GM13977 (cell line): Measurements from ENCODE around the gene SLC19A3.

ENCODE experiments used
- DNase-seq: peaks from one replicate; pipeline ENCODE4 v3.0.0; 2012; ENCODE audit warnings: low spot score
- in situ Hi-C: fragments of 300-500 bp; cut with MboI; formaldehyde crosslinking; loops from one replicate; pipeline ENCODE4 v1.12.0; 2022; ENCODE audit warnings: low sequenced_read_pairs, low pct_unique_long_range_greater_than_20kb, mixed read lengths, inconsistent platforms; ENCODE audit not compliant: unreplicated experiment
- TF ChIP-seq, protein P1 (sequence below): IDR thresholded peaks from 2 replicates; pipeline ENCODE4 v1.5.1; 2012; ENCODE audit warnings: mild to moderate bottlenecking, control low read depth; ENCODE audit not compliant: insufficient read depth; ENCODE audit errors: extremely low read depth, missing control alignments

The SLC19A3 gene

DNA sequence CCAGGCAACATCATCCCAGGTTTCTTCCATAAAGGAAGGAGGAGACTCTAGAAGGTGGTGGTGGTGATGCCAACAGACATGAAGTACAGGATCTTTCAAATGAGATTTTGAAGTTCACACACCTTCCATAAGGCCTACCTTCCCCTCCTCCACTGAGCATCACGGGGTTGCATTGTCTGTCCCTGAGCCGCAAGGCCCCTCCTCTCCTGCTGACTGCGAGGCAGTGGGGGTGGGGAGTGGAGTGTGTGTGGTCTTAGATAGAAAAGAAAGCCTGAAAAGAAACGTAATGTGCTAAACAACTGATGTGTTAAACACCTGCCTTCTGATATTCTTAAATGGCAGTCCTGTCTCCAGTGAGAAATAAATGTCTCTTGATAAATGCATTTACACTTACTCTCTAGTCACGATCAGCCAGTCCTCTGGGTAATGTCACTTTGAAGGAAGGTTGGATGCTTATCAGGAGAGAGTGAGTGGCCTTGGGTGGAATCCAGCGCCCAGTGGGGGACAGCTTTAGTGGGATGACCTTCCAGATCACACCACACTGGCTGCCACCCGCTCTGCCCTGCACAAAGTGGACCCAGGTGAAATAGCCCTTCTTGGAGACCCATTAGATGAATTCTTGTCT, 56.7 kb downstream of the SLC19A3 start:
- DNase-seq: no peak
- in situ Hi-C loops: loop anchor here (25.0 kb wide), 1 partner anchor 201 kb away; the partner anchor contains the start of gene DAW1
- TF ChIP-seq, protein P1, sequence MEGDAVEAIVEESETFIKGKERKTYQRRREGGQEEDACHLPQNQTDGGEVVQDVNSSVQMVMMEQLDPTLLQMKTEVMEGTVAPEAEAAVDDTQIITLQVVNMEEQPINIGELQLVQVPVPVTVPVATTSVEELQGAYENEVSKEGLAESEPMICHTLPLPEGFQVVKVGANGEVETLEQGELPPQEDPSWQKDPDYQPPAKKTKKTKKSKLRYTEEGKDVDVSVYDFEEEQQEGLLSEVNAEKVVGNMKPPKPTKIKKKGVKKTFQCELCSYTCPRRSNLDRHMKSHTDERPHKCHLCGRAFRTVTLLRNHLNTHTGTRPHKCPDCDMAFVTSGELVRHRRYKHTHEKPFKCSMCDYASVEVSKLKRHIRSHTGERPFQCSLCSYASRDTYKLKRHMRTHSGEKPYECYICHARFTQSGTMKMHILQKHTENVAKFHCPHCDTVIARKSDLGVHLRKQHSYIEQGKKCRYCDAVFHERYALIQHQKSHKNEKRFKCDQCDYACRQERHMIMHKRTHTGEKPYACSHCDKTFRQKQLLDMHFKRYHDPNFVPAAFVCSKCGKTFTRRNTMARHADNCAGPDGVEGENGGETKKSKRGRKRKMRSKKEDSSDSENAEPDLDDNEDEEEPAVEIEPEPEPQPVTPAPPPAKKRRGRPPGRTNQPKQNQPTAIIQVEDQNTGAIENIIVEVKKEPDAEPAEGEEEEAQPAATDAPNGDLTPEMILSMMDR: no peak

DNA sequence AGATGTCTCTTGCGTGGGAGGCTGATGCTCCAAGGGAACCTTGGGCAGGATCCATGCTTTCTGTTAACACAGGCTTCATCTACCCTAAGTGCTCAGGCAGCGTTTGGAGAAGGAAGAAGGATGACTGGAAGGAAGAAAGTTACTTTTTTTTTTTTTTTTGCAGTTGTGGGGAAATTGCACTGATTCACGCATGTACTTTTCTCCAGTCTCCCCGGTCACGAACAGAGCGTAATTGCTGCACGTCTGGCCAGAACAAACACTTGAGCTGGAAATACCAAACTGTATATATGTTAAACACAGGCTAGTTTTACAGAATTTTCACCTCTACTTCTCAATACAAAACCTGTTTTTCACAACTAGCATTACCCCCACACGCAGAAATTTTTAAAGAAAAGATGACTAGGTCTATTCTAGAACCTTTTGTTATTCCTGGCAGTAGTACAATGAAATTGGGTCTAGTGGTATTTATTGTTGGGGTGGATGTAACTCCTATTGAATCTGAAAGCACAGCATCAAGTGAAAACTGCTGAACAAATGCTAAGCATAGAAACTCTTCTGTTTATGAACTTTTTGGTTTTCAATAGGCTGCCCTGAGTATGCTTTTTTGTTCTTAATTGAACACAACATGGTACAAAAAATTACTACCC, 60.5 kb downstream of the SLC19A3 start:
- TF ChIP-seq, protein P1: no peak
- DNase-seq: no peak
- in situ Hi-C loops: loop anchor here (25.0 kb wide), 1 partner anchor 205 kb away; the partner anchor contains the start of gene DAW1

DNA sequence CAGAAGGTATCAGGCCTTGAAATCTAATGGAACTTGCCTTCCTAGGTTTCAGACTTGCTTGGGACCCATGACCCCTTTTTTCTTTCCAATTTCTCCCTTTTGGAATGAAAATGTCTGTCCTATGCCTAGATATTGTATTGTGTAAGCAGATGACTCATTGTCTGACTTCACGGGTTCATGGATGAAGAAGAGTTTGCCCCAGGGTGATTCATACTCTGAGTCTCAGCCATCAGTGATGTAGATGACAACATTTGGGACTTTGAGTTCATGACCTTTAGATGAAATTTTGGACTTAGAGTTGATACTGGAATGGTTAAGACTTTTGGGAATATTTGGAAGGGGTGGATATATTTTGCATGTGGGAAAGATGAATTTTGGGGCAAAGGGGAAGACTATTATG, 62.4 kb downstream of the SLC19A3 start:
- DNase-seq: no peak
- in situ Hi-C loops: loop anchor here (25.0 kb wide), 1 partner anchor 207 kb away; the partner anchor contains the start of gene DAW1
- TF ChIP-seq, protein P1: no peak

DNA sequence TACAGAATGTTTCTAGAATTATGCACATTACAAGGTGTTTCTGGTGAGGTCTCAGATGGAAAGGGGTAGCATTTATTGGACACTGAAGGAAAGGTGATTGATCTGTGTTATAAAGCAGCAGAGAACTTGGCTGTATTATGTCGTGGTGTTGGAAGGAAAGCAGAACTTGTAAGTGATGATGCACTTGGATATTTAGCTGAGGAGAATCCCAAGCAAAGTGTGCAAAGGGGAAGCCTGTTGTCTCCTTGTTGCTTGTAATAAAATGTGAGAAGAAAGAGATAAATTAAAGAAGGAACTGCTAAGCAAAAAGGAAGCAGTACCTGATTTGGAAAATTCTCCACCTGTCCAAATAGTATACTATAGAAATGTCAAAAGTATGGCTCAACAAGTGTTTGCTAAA, 63.4 kb downstream of the SLC19A3 start:
- TF ChIP-seq, protein P1: no peak
- in situ Hi-C loops: loop anchor here (25.0 kb wide), 1 partner anchor 208 kb away; the partner anchor contains the start of gene DAW1

DNA sequence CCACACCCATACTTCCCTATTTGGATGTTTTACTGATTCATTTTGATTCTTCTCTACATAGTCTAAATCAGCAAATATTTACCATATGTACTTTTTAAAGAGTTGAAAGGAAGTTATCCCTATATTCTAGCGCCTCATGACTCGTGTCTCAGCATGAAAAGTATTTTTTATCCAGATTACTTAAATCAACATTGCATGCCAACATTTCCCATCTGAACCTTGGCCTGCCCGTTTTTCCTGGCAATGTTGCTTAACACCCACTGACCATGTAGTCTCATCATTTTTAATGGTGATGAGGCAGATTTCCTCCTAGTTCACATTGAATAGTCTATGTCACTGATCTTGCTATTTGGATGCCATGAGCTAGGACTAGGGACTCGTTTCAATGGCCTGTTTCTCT, 64.4 kb downstream of the SLC19A3 start:
- no peak for DNase-seq
- TF ChIP-seq, protein P1: no peak
- in situ Hi-C loops: loop anchor here (25.0 kb wide), 1 partner anchor 209 kb away; the partner anchor contains the start of gene DAW1

More for the DNA sequence above, 63.4 kb downstream of the SLC19A3 start:
- no peak for DNase-seq

DNA sequence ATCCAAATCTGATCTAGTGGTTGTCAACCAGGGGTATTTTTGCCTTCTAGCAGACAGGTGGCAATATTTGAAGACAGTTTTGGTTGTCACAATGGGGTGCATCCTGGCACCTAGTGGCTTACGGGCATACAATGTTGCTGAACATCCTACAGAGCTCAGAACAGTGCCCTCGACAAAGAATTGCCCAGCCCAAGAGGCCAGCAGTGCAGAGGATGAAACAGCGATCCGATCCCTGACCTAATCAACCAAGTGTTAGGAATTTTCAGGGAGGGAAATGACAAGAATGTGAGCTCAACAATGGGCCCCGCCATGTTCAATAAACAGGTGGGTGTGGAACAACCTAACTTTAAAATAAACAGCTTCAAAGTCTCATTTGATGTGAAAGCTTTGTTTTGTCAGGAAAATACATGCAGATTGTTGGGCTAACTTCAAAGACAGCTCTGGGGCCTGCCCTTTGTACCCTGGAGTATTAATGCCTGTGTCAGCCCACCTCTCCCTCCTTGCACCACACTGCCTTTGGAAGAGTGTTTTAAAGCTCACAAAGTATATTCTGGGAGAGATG, 73.8 kb downstream of the SLC19A3 start:
- in situ Hi-C loops: no loop called here
- no peak for DNase-seq
- TF ChIP-seq, protein P1: no peak
